Measurements from ENCODE around the gene RHBG.

The RHBG gene

DNA sequence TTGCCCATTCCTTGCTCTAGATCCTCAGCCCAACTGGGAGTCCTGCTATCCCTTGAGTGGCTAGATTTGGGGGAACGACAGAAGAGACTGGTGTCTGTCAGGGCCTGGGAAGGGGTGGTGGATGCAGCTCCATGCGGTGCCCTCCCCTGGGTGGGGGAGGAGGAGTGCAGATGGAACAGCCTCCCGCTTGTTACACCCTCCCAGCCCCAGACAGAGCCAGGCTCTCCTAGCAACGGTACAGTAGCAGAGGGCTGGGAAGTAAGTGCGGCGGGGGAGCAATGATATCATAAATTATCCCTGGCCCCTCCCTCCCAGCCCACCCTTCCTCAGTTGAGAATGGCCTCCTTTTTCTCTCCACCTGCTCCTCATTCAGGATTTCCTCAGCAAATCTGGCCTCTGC, 37.2 kb downstream of the RHBG start:
- FAIRE-seq (no peak), DNase-seq (ENCODE audit: low spot score) (no peak)

DNA sequence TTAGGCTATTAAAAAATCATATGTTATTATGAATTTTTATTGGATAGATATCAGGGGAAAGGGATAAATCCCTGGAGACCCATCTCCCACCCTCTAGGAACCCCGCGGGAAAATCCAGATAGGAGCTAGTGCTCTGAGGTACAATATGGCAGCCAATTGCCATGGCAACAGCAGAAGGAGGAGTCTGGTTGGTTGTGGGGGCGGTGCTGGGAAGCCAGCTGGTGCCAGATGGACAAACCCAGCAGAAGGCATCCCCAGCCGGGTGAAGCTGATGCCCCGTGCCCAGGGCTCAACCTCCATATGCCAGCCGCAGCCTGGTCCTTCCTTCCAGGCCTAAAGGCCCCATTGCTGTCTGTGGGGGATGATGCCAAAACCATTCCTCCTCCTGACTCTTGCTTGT, 38.3 kb downstream of the RHBG start:
- DNase-seq (ENCODE audit: low spot score) (no peak), FAIRE-seq (no peak)

DNA sequence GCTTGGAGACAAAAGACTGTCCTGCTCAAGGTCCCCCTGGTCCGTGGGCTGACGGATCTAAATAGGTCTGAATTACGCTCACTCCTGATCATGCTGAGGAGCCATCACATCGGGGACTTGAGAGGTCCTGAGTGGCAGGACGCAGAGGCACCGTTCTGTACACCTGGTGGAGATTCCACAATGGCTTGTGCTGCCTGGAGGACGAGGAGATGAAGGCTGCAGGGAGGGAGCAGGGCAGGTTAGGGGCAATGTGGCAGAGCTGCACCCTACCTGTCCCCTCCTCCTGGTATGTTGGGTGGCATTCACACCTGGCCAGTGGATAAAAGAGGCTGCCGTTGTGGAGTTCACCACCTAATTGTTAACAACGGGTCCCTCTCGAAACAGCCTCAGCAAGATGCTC, 38.7 kb downstream of the RHBG start:
- DNase-seq (ENCODE audit: low spot score) (no peak), FAIRE-seq (no peak)

DNA sequence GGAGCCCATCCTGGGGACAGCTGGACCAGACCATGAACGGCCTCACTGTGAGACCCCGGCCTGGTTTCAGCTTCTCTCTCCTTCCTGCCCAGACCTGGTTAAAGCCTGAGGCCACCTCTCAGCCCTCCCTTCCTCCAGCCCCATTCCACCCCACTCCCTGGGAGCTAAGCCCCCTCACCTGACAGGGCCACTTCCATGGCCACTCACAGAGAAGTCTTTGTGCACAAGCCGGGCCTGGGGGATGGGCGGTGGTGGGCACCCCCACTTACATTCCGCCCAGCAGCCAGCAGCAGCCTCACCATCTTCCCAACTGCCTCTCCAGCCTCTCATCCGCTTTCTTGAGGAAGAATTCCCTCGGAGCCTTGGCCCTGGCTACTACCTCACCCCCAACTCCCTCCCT, 40.4 kb downstream of the RHBG start:
- no peak for DNase-seq (ENCODE audit: low spot score)
- FAIRE-seq, result no peak

DNA sequence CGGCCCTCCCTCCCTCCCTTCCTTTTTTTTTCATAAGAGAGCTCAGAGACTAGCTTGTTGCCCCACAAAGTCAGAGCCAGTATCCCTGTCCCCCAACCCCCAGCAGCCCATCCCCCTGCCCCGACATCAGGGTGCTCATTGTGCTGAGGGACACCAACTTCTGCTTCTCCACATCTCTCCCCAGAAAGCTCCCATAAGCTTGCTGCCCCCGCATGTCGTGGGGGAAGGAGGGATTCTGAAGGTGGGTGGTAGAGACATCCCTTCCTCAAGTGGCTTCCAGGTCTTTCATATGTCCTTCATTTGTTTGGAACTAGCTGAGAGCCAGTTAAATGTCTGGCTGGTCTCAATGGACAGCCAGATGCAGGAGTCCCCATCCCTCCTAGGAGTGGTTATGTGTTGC, 41.2 kb downstream of the RHBG start:
- DNase-seq (ENCODE audit: low spot score) (no peak), FAIRE-seq (no peak)

DNA sequence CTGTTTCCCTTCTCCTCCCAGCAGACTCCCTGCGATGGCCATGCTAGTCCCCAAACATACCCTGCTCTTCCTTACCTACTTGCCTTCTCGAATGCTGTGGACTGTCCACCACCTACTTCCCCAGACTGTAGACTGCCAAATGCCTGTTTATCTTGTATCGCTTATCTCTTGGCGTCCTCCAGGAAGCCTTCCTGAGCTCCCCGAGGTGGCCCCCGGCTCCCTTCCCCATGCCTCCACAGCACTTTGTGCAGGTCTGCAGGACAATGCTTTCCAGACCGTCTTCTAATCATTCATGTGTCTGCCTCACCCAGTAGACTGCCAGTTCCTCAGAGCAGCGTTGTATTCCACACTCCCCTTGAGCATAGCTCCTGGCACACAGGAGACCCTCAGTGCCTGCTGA, 41.7 kb downstream of the RHBG start:
- FAIRE-seq, result no peak
- no peak for DNase-seq (ENCODE audit: low spot score)

DNA sequence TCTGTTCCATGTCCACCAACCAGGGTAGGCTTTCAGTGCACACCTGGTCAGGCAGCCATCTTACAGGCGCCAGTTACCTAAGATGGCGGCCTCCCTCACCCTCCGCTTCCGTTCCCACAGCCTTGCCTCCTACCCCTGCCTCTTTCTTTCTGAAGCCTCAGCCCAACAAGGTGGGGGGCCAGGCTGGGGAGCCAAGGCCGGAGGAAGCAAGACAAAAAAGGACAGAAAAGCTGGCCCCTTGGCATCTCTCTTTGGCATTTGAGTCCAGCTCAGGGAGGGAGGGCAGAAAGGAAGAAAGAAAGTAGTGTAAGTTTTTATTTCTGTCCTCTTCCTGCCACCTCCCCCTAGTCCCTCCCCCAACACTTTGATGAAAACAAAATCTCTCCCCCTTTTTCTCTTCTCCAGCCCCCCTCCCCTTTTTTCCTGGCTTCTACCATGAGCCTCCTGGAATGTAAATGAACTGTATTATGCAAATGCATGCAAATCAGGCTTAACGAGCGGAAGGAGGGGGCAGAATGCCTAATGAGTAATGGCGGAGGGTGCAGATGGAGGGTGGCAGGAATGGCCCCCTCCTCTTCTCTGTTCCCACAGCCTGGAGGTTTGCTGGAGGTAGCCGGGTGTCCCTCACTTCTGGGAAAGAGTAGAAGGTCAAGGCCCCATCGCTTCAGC, 43.8 kb downstream of the RHBG start:
- DNase-seq (ENCODE audit: low spot score) (no peak), FAIRE-seq (no peak)

DNA sequence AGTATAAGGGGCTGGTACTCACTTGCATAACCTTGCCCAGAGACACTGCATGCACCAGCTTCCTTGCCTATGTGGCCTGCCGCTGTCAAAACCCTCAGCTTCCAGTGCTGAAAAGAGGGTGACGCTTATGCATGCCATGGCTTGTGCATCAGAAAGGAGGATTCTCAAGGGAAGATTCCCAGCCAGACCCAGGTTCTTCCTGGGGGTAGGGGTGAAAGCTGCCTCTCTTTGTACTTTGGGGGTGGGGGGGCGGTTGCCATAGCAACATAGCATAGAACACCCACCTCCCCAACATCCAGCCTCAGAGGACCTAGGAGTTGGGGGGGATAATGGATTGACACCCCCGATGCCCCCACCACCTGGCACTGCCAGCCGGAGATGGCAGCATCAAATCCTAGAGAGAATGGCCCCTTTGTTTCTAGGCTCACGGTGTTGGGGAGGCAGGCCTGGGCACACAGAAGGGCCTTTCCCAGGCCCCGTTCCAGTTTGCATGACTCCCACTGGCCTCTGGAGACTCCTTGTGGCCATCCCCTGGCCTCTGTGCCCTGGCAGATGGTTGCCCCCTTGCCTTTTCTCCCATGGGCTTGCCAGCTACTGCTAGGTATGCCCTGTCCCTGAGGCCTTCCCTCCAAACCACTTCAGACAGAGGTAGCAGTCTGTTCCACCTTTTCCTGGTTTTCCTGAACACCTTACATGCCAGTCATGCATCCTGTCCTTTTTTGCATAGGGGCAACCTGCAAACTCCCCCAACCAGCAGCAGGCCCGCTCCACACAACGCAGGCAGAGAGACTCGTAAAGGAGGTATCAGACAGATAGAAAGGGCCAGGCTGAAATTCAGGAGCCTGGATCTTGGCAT, 44.6 kb downstream of the RHBG start:
- no peak for FAIRE-seq
- no peak for DNase-seq (ENCODE audit: low spot score)

DNA sequence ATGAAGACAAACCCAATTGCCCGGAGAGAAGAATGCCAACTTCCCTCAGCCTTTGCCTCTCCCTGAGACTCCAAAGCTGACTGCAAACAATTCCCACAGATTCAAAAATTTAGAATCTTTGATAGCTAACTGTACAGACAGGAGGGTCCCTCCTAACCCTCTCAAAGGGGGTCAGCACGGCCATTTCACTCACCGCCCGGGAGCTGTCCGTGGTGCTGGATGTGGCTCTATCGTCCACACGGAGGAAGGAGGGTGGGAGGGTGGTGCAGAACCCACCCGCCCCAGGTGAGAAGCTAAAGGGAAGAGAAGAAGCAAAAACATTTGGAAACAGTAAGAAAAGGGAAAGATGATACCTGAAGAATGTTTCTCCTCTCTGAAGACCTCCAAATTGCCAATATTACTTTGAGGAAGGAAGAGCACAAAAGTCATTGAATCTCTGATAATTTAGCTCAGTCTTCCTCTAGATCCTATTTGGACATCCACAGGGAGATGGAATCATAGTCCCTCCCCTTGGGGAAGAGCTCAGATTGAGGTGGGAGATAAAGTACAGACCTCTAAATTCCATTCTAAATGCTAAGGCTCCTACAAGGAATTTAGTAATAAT, 45.6 kb downstream of the RHBG start:
- FAIRE-seq (no peak), DNase-seq (ENCODE audit: low spot score) (no peak)

DNA sequence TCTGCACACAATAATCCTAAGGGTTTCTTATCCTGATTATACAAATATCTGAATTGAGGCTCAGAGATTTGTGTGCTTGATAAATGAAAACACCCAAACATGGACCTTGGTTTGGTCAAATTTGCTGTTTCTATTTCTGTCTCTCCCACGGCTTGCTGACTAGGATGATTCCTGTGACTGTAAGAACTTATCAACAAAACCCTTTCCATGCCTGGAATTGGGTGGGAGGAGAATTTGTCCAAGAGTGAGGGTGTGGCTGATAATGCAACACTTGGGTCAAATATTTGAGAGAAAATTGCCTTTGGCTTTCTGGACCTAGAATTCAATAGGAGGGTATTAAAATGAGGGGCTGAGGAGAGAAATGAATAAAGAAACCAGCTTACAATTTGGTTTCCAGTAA, 48.0 kb downstream of the RHBG start:
- FAIRE-seq, result no peak

DNA sequence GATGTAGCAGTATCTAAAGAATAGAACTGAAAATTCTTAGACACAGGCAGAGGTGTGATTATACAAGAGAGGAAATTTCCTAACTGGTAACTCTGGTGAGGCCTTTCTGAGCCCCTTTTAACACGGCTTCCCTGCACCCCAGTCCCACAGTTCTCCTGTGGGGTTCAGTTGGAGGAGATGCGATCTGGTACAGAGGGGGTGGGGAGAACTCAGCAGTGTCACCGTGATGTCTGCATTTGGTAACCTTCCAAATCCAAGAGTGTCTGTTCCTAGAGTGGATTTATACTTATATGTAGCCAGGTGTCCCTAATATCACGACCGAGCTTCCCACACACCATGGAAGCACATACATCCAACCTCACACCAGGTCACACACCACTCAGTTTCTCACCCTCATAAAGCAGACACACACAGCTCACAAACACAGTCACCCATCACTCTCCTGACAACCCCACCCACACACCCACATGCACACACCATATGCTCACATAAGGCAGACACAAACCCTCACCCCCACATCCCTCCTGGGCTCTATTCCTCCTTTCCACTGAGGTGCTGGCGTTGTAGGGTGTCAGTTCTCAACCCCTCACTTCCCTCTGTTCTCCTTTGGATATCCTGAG, 48.5 kb downstream of the RHBG start:
- no peak for DNase-seq (ENCODE audit: low spot score)
- FAIRE-seq, result no peak

More for the DNA sequence above, 48.0 kb downstream of the RHBG start:
- no peak for DNase-seq (ENCODE audit: low spot score)

DNA sequence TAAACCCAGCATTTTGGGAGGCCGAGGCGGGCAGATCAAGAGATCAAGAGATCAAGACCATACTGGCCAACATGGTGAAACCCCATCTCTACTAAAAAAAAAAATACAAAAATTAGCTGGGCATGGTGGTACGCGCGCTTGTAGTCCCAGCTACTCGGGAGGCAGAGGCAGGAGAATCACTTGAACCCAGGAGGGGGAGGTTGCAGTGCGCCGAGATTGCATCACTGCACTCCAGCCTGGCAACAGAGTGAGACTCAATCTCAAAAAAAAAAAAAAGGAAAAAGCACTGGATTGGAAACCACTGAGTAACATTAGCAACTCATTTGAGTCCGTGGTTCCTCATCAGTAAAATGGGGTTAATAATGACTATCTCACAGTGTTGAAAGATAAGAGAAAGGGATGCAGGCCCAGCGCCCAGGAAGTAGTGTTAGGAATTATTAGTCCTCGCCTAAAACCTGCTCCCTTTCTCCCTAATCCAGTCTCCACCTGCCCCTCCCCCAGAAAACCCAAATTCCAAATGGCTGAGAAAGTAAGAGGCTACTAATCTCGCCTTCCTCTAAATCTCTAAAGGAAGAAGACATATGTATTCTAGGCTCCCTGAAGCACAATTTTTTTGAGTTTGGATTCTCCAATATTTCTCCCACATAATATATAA, 49.5 kb downstream of the RHBG start:
- no peak for DNase-seq (ENCODE audit: low spot score)
- no peak for FAIRE-seq

DNA sequence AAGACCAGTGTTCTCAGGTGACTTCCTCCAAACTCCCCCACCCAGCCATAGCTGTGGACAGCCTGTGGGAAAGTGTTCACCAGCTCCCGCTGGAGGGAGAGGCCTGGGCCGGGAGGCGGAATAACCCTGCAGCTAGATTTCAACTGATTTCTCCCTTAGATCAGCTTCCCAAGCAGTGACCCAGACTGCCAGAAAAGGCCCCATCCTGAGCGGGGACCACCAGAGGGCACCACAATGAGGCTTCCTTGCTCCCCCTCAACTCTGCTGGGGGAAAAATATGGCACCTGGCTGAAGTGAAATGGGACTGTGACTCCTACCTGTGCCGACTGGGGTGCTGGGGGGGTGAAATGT, 50.8 kb downstream of the RHBG start:
- no peak for FAIRE-seq
- DNase-seq (ENCODE audit: low spot score), result no peak

DNA sequence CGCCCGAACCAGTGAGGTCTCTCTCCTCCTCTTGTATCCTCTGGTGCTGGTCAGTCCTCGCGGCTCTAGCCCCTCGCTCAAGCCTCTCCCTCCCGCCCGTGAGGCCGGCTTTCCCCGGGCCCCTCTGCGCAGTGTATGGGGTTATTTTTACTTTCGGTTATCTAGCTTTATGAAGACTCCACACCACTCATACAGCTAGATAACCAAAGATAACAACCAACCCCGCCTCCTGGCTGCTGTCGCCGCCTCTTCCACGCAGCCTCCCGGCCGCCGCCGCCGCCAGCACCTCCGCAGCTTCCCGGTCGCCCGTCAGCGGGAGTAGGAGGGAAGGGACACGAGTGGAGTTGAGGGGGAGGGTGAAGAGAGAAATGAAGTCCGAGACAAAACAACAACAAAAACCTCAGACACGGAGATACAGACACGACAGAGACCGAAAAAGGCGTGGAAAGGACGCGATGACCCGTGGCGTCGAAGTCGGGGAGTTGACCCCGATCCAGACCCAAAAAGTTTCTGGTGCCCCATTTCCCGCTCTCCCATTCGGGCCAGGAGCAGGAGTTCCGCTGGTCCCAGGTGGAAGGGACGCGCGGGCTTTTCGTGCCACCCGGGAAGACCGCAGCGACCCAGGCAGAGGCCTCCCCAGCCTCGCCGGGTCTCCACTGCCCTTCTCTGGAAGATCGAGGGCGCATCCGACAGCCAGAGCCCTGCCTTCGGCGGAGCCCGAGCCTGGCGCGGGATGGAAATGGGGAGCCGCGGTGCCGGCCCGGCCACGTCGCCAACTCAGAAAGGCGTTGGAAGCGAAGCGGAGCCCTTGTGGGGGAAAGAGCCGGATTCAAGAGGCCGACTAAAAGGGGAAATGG, 51.4 kb downstream of the RHBG start:
- no peak for FAIRE-seq

DNA sequence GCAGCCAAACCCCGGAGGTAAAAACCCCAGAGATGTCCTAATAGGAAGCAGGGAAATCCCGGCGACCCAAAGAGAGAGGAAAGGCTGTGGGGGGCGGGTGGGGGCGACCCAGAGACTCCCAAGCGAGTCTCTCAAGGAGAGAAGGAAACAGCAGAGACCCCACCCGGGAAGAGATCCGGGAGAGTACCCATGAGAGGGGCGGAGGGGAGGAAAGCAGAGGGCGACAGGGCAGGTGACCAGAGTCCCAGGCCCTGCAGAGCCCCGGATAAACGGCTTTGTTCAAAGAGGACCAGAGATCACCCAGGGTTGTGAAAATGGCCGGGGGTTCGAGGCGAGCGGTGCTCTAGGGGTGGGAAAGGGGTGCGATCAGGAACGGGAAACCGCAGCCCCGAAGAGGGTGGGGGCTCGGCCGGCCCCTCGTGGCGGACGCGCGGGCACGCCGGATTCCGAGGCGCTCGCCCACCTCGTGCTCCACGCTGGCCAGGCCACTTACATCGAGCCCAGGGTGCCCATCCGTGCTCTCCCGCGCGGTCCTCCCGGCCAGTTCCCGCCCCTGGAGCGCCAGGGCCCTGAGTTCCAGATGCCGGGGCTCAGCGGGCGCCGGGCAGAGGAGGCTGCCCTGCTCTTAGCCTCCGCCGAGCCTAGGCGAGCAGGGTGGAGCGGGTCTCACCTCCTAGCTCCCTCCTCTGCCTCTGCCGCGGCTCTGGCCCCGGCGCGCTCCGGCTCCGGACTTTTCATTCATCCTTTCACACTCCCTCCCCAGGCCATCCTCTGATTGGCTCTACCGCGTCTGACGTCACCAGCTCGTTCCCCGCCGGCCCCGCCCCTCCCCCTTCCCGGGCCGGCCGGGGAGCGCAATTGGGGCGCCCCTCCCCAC, 52.3 kb downstream of the RHBG start:
- no peak for FAIRE-seq

More for the DNA sequence above, 51.4 kb downstream of the RHBG start:
- DNase-seq (ENCODE audit: low spot score), result no peak

DNA sequence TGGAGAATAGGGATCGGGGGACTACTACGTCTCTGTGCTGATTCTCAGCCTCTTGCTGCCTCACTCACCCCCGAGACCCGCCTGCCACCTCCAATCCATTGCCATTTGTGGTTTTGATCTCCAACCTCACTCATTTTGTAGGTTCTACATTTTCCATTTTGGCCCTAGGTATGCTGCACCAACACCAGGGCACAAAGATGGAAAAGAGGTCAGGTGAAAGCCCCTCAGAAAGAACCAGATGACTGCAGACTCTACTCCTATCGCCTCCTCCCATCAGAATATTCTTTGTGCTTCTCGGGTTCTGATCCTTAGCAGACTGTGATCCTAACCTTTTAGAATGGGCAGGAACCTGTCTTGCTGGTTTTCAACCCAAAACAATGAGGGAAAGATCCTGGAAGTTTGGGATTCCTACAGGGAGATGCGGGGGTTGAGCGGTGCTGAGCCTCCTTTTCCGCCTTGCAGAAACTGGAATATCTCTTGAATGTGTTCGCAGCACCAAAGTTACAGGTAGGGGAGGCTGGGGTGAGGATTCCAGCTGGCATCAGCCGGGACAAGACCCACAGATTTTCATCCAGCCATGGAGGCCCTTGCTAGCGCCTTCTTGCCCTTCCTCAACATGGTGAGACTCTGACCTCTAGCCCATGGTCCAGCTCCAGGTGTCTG, 53.1 kb downstream of the RHBG start:
- FAIRE-seq (no peak), DNase-seq (ENCODE audit: low spot score) (no peak)

More for the DNA sequence above, 52.3 kb downstream of the RHBG start:
- no peak for DNase-seq (ENCODE audit: low spot score)

DNA sequence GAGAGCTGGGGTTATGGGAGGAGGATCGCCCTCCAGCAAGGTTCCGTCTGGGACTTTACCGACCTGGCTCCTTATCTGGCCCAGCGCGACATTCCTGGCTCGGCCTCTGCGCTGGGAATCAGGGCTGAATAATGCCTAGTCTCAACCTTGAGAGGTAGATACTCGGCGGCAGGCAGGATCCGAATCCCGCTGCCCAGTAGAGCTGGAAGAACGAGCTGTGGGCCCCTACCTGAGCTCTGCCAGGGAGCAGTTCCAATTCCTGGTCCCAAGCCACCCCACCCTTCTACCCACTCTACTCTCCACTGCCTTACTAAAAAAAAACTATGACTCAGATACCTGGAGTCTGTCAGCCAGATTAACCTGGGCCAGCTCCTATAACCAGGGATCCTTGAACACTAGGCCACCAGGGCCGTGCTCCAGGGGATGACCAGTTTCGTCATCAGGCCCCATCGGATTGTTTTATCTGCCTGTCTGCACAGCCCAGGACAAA, 53.6 kb downstream of the RHBG start:
- DNase-seq (ENCODE audit: low spot score) (no peak), FAIRE-seq (no peak)

DNA sequence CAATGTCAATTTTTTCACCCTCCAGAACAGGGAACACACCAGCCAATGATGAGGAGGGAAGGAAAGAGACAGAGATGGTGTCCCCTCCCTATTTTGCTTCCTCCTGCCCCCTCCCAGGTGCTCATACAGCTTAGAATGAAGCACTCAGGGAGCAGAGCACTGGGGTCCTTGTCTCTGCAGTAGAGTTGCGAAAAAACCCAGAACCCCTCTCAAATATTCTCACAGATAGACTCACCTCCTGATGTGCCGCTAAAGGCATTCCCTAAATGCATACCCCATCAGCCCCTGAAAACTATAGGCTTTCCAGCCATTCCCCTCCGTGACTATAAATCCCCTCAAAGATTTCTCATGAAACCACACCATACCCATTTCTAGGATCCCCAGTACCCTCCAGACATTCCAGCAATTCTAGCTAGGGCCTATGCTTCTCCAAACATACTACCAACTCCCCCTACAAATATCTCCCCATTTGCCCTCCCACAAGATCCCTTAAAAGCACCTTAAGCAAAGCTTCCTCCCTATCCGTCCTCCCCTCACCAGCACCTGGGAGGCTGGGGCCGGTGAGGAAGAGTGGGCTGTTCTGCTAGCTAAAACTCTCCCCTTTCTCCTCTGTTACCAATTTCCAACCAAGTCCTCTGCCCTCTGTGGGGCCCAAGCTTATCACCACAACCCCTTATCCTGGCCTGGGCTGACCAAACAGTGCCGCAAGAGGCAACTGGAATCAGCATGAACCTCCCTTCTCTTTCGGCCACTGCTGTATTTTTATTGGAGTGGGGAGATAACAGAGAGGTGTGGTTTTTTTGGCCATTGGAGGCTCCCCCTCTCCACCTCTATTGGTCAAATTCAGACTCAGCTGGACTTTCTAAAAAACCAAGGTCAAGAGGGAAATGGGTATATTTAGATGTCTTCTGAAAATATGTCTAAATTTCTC, 54.7 kb downstream of the RHBG start:
- FAIRE-seq (no peak), DNase-seq (ENCODE audit: low spot score) (no peak)
